Ishikawa (cell line): ENCODE results near the gene GUCA1A.

Experiments
- CEBPB ChIP-seq: IDR thresholded peaks from 2 replicates; pipeline ENCODE4 v1.6.1; 2012
- CREB1 ChIP-seq: IDR thresholded peaks from 2 replicates; pipeline ENCODE4 v1.6.1; 2012; ENCODE audit warnings: low read depth
- EGR1 ChIP-seq: IDR thresholded peaks from 2 replicates; pipeline ENCODE4 v1.6.1; 2012
- EP300 ChIP-seq: IDR thresholded peaks from 2 replicates; pipeline ENCODE4 v1.6.1; 2012; ENCODE audit warnings: borderline replicate concordance
- FOXM1 ChIP-seq: IDR thresholded peaks from 2 replicates; pipeline ENCODE4 v1.6.1; 2012; ENCODE audit warnings: low read depth, borderline replicate concordance
- MAX ChIP-seq: IDR thresholded peaks from 2 replicates; pipeline ENCODE4 v1.6.1; 2012
- NFIC ChIP-seq: IDR thresholded peaks from 2 replicates; pipeline ENCODE4 v1.6.1; 2012
- RAD21 ChIP-seq: IDR thresholded peaks from 2 replicates; pipeline ENCODE4 v1.6.1; 2012; ENCODE audit warnings: low read depth
- REST ChIP-seq: IDR thresholded peaks from 2 replicates; pipeline ENCODE4 v1.6.1; 2012; ENCODE audit warnings: low read depth, mild to moderate bottlenecking
- TAF1 ChIP-seq: IDR thresholded peaks from 2 replicates; pipeline ENCODE4 v1.6.1; 2012; ENCODE audit warnings: low read depth, mild to moderate bottlenecking
- TCF12 ChIP-seq: IDR thresholded peaks from 2 replicates; pipeline ENCODE4 v1.6.1; 2012; ENCODE audit warnings: low read depth
- TEAD4 ChIP-seq: IDR thresholded peaks from 2 replicates; pipeline ENCODE4 v1.6.1; 2012
- YY1 ChIP-seq: IDR thresholded peaks from 2 replicates; pipeline ENCODE4 v1.6.1; 2012; ENCODE audit warnings: low read depth
- ZBTB7A ChIP-seq: IDR thresholded peaks from 2 replicates; pipeline ENCODE4 v1.6.1; 2012; ENCODE audit warnings: low read depth
- TF ChIP-seq, protein P1 (sequence below): IDR thresholded peaks from 2 replicates; pipeline ENCODE4 v1.6.1; 2012

The GUCA1A gene

GRCh38 chr6:42166444-42167141 lies 6.6 kb upstream of the GUCA1A start:
- TF ChIP-seq CEBPB = no peak
- no peak for TF ChIP-seq REST
- TF ChIP-seq CREB1 = no peak
- TF ChIP-seq RAD21 = peak; percentile 95
- TF ChIP-seq, protein P1, sequence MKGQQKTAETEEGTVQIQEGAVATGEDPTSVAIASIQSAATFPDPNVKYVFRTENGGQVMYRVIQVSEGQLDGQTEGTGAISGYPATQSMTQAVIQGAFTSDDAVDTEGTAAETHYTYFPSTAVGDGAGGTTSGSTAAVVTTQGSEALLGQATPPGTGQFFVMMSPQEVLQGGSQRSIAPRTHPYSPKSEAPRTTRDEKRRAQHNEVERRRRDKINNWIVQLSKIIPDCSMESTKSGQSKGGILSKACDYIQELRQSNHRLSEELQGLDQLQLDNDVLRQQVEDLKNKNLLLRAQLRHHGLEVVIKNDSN = no peak

DNA sequence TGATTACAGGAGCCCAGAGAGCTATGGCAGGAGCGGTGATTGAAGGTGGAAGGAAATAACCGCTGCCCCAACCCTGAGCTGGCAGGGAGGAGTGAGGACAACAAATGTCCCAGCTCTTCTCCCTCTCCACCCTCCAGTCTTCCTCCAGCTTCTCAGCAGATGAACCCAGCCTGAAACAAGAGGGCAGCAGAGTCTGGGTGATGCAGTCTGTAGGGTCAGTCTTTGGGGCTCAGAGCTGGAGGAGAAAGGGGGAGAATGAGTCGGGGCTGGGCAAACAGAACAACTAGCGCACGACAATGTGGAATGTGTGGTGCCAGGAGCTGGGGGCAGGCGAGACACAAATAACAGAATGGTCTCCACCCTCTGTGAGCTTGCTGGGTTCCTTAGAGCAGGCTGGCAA lies 4.5 kb upstream of the GUCA1A start:
- TF ChIP-seq REST = no peak
- no peak for TF ChIP-seq EP300
- no peak for TF ChIP-seq EGR1
- no peak for TF ChIP-seq CREB1
- TF ChIP-seq TAF1 = no peak
- TF ChIP-seq, protein P1 = no peak
- TF ChIP-seq TCF12 = no peak
- no peak; the same call in 1 of the 2 replicates for TF ChIP-seq RAD21
- no peak for TF ChIP-seq YY1

- no peak for TF ChIP-seq CREB1
- no peak for TF ChIP-seq REST
Observed at GRCh38 chr6:42171813-42172581, 1.2 kb upstream of the GUCA1A start.

- TF ChIP-seq TAF1 (no peak), YY1 (no peak), TEAD4 (no peak), TCF12 (no peak), FOXM1 (no peak), RAD21 (peak; percentile 56)
Observed at GRCh38 chr6:42175860-42176259, 2.7 kb downstream of the GUCA1A start.

DNA sequence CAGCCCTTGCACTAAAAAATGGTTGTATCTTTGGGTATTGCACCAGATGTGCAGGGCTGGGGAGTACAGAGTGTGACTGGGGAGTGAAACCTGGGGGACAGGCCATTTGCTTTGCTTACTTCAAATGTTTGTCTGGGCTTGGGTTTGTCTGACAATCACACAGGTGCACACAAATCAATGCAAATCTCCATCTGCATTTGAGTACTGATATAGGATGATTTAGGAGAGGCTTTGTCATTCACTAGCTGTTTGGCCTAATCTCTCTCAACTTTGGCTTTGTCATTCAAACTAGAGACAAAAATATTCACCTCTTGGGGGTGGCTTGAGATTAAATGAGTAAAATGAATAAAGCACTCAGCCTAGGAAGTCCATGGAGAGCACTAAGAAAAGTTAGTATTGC lies 3.8 kb downstream of the GUCA1A start:
- TF ChIP-seq YY1 (no peak), NFIC (no peak), RAD21 (no peak), CEBPB (no peak), ZBTB7A (no peak), FOXM1 (no peak), EP300 (no peak), TCF12 (no peak), TEAD4 (no peak), CREB1 (no peak), MAX (no peak), TAF1 (no peak), REST (no peak)
- TF ChIP-seq, protein P1 = no peak
